HCT116 (cell line): ENCODE measurements around the gene ARRDC2. TPM values are rescaled to one million over a fixed set of nuclear protein-coding genes. Genes with fewer than 3 reads are reported as not detected.

Experiments used
- ATAC-seq: fragments of 200-7000 bp; cut with Tn5 transposase; 2 replicates; pipeline ENCODE4 v1.9.1; 2020; ENCODE audit warnings: mild to moderate bottlenecking, moderate library complexity
- BruUV-seq: library from RNA; stranded (reverse); fragments of 400-500 nt; replicated peaks from 2 replicates; lab custom pipeline; 2021; lab: Mats Ljungman, UMichigan
- CTCF ChIA-PET: fragments of 300-600 bp; sonication (Branson Sonifier 250); formaldehyde crosslinking; loops from one replicate; lab custom pipeline; 2021; ENCODE audit warnings: antibody characterized with exemption; lab: Charles Lee
- POLR2A ChIA-PET: fragments of 300-600, 350-600 bp; sonication (Branson Sonifier 250); formaldehyde crosslinking; loops from one replicate; lab custom pipeline; 2021; ENCODE audit warnings: antibody characterized with exemption; lab: Charles Lee
- RAD21 ChIA-PET, 2 experiments: fragments of 300-600 bp; sonication (Branson Sonifier 250); formaldehyde crosslinking; loops; one replicate each; lab custom pipeline; 2023; ENCODE audit warnings: low total read pairs in 2 of 2; ENCODE audit not compliant: uncharacterized antibody in 2 of 2, unreplicated experiment in 2 of 2, low non-redundant PET in 1 of 2; lab: Charles Lee
- DNase-seq: peaks from one replicate; pipeline ENCODE4 v3.0.0-alpha.2; 2010; ENCODE audit warnings: low read depth, low spot score
- H2AFZ ChIP-seq: fragments of 200-600 bp; shearing (Covaris generic), sonication (generic); 2 replicates; pipeline ENCODE4 v1.6.1; 2017; ENCODE audit warnings: low read depth, mixed run types, mixed read lengths, antibody characterized with exemption, low read length; ENCODE audit not compliant: poor library complexity, severe bottlenecking
- H3K27ac ChIP-seq: 2 replicates; pipeline ENCODE4 v1.5.1; 2012; ENCODE audit warnings: low read depth, low read length
- H3K27me3 ChIP-seq: fragments of 200-600 bp; sonication (generic); 2 replicates; pipeline ENCODE4 v1.6.1; 2016; ENCODE audit warnings: mixed run types, low read length, mixed read lengths; ENCODE audit not compliant: insufficient read depth
- H3K36me3 ChIP-seq, 2 experiments: fragments of 200-500 bp in 1 of 2; fragments of 200-600 bp in 1 of 2; sonication (Bioruptor generic) in 1 of 2; sonication (generic) in 1 of 2; 2 replicates each; pipeline versions ENCODE4 v1.5.1 to v1.6.1; 2014 to 2016; ENCODE audit warnings: low read length in 2 of 2, inconsistent platforms in 1 of 2, mixed read lengths in 1 of 2, mixed run types in 1 of 2; ENCODE audit not compliant: insufficient read depth in 2 of 2, control insufficient read depth in 1 of 2
- H3K4me1 ChIP-seq, 2 experiments: fragments of 200-600 bp in 1 of 2; sonication (generic) in 1 of 2; 2 replicates each; pipeline versions ENCODE4 v1.5.1 to v1.6.1; 2012 to 2017; ENCODE audit warnings: low read length in 2 of 2, inconsistent platforms in 1 of 2, mild to moderate bottlenecking in 1 of 2, mixed read lengths in 1 of 2, mixed run types in 1 of 2, moderate library complexity in 1 of 2; ENCODE audit not compliant: insufficient read depth in 2 of 2, control insufficient read depth in 1 of 2
- H3K4me2 ChIP-seq: fragments of 200-600 bp; sonication (generic); 2 replicates; pipeline ENCODE4 v1.6.1; 2017; ENCODE audit warnings: mixed run types, low read length, mixed read lengths
- H3K4me3 ChIP-seq, 2 experiments: fragments of 200-600 bp in 1 of 2; sonication (generic) in 1 of 2; replicated peaks in 1 of 2; 2 replicates each; pipeline ENCODE4 v1.5.1; 2011 to 2016; ENCODE audit warnings: low read length in 2 of 2, control low read depth in 1 of 2, low read depth in 1 of 2, mild to moderate bottlenecking in 1 of 2, mixed read lengths in 1 of 2, mixed run types in 1 of 2
- H3K79me2 ChIP-seq: fragments of 200-600 bp; sonication (generic); 2 replicates; pipeline ENCODE4 v1.6.1; 2017; ENCODE audit warnings: mild to moderate bottlenecking, mixed run types, low read length, moderate library complexity, mixed read lengths; ENCODE audit not compliant: insufficient read depth
- H3K9ac ChIP-seq: fragments of 200-600 bp; sonication (generic); 2 replicates; pipeline ENCODE4 v1.6.1; 2016; ENCODE audit warnings: low read length, mixed read lengths
- H3K9me2 ChIP-seq: fragments of 200-600 bp; sonication (generic), shearing (Covaris generic); 2 replicates; pipeline ENCODE4 v1.6.1; 2017; ENCODE audit warnings: mixed run types, mild to moderate bottlenecking, moderate library complexity; ENCODE audit not compliant: insufficient read depth
- H3K9me3 ChIP-seq, 2 experiments: fragments of 200-500 bp in 1 of 2; fragments of 200-600 bp in 1 of 2; sonication (Bioruptor generic) in 1 of 2; sonication (generic) in 1 of 2; 2 replicates each; pipeline ENCODE4 v1.6.1; 2014 to 2017; ENCODE audit warnings: low read length in 2 of 2, mixed read lengths in 2 of 2, inconsistent platforms in 1 of 2, low read depth in 1 of 2, mild to moderate bottlenecking in 1 of 2, mixed run types in 1 of 2, moderate library complexity in 1 of 2; ENCODE audit not compliant: control insufficient read depth in 1 of 2, insufficient read depth in 1 of 2
- H4K20me1 ChIP-seq: fragments of 200-600 bp; sonication (generic), shearing (Covaris generic); 2 replicates; pipeline ENCODE4 v1.6.1; 2017; ENCODE audit warnings: mixed run types, mild to moderate bottlenecking, moderate library complexity; ENCODE audit not compliant: insufficient read depth
- ATF3 ChIP-seq: IDR thresholded peaks from 2 replicates; pipeline ENCODE4 v1.6.1; 2012
- CBX3 ChIP-seq: IDR thresholded peaks from 2 replicates; pipeline ENCODE4 v1.6.1; 2012; ENCODE audit warnings: low read depth
- EZH2 ChIP-seq: fragments of 200-600 bp; sonication (generic); IDR thresholded peaks from 2 replicates; pipeline ENCODE4 v1.6.1; 2017; ENCODE audit warnings: antibody characterized with exemption, mixed run types
- JUND ChIP-seq: IDR thresholded peaks from 2 replicates; pipeline ENCODE4 v1.6.1; 2012
- POLR2A ChIP-seq: IDR thresholded peaks from 2 replicates; pipeline ENCODE4 v1.7.0; 2011; ENCODE audit warnings: borderline replicate concordance; ENCODE audit not compliant: insufficient read depth, insufficient read length; ENCODE audit errors: extremely low read depth
- POLR2AphosphoS5 ChIP-seq: IDR thresholded peaks from 2 replicates; pipeline ENCODE4 v1.6.1; 2011; ENCODE audit warnings: mild to moderate bottlenecking, low read depth, low read length, moderate library complexity
- RAD21 ChIP-seq: IDR thresholded peaks from 2 replicates; pipeline ENCODE4 v1.6.1; 2012; ENCODE audit warnings: low read depth, mild to moderate bottlenecking
- REST ChIP-seq: IDR thresholded peaks from 2 replicates; pipeline ENCODE4 v1.6.1; 2012; ENCODE audit warnings: low read depth
- SIN3A ChIP-seq: IDR thresholded peaks from 2 replicates; pipeline ENCODE4 v1.6.1; 2012; ENCODE audit warnings: low read depth
- SP1 ChIP-seq: IDR thresholded peaks from 2 replicates; pipeline ENCODE4 v1.6.1; 2012; ENCODE audit warnings: low read depth
- ZFX ChIP-seq: fragments of 450-650 bp; IDR thresholded peaks from 2 replicates; pipeline ENCODE4 v1.6.1; 2017
- intact Hi-C: fragments of 100-400 bp; cut with micrococcal nuclease; formaldehyde crosslinking; loops from 2 replicates; pipeline ENCODE4 v1.10.0; 2022
- total RNA-seq: library from RNA; stranded (reverse); gene quantifications from one replicate; pipeline ENCODE4 v1.2.1, GENCODE V29; 2021; ENCODE audit not compliant: unreplicated experiment

Gene ARRDC2
- total RNA-seq, 1 experiment from 2014 or later: 36.5 TPM

- H3K9me2 ChIP-seq: no peaks in the 10 kb centered on the region
- DNase-seq (no peak), ATAC-seq (no peak)
- H3K4me1 ChIP-seq: peaks cover 17 to 29% of the 10 kb centered on the region in 2 experiments; a peak in 3 of 4 replicates
- H3K4me3 ChIP-seq: no peak overlapping the region
- H3K27ac ChIP-seq: no peak overlapping the region
- RAD21 ChIA-PET: no interaction called here
- no peak overlapping the region for H3K9ac ChIP-seq
- H4K20me1 ChIP-seq: no peaks in the 10 kb centered on the region
- H3K4me2 ChIP-seq: no peak overlapping the region
- no peak overlapping the region for H2AFZ ChIP-seq
- intact Hi-C loops: no loop called here
- peaks cover 13% of the 10 kb centered on the region for H3K79me2 ChIP-seq
- no peaks in the 10 kb centered on the region for H3K36me3 ChIP-seq
- H3K27me3 ChIP-seq: no peaks in the 10 kb centered on the region
- TF ChIP-seq ATF3 (no peak), RAD21 (no peak), SP1 (no peak), POLR2AphosphoS5 (no peak), SIN3A (no peak), POLR2A (no peak), ZFX (no peak), CBX3 (no peak), EZH2 (no peak), REST (no peak), JUND (no peak)
- CTCF ChIA-PET: no interaction called here
- POLR2A ChIA-PET: no interaction called here
- no TSS peak for BruUV-seq
- no peaks in the 10 kb centered on the region for H3K9me3 ChIP-seq
Observed at GRCh38 chr19:18027151-18027550, 19.2 kb downstream of the ARRDC2 start.
